Measurements from ENCODE around the gene RPL39L.

RPL39L gene

GRCh38 chr3:187079090-187080022, 59.9 kb downstream of the RPL39L start:
- no peak overlapping the region for H2AFZ ChIP-seq (ENCODE audit: low read length)
- H3K4me3 ChIP-seq (ENCODE audit: low read length), result no peak overlapping the region
- TF ChIP-seq EZH2 (optimal IDR thresholded peaks at IDR 0.05; ENCODE audit: low read depth, low read length), result no peak
- TF ChIP-seq CTCF (IDR thresholded peaks at IDR 0.05; ENCODE audit: low read length), result no peak
- H3K79me2 ChIP-seq (ENCODE audit: low read length), result peaks cover 29% of the 10 kb centered on the region
- no peaks in the 10 kb centered on the region for H3K9me2 ChIP-seq (replicated peaks; ENCODE audit: insufficient read depth, low read length)
- H3F3A ChIP-seq (ENCODE audit: insufficient read depth, low read length), result peaks cover 19% of the 10 kb centered on the region
- no peak for DNase-seq
- no peaks in the 10 kb centered on the region for H3K27me3 ChIP-seq (replicated peaks; ENCODE audit: insufficient read depth, low read length)
- peaks cover 2% of the 10 kb centered on the region; the same call in 1 of the 2 replicates for H3K4me1 ChIP-seq (ENCODE audit: low read length)
- no peak overlapping the region for H3K27ac ChIP-seq (ENCODE audit: low read length)
- no peaks in the 10 kb centered on the region for H4K20me1 ChIP-seq (ENCODE audit: insufficient read depth, low read length)
- H3K4me2 ChIP-seq (ENCODE audit: low read depth, low read length), result no peak overlapping the region
- no peak overlapping the region for H3K9ac ChIP-seq (ENCODE audit: low read length)
- H3K36me3 ChIP-seq (replicated peaks; ENCODE audit: insufficient read depth, low read length), result peaks cover 28% of the 10 kb centered on the region
- H3K9me3 ChIP-seq (replicated peaks; ENCODE audit: insufficient read depth, low read length), result no peaks in the 10 kb centered on the region

GRCh38 chr3:187077537-187077936, 61.8 kb downstream of the RPL39L start:
- Histone ChIP-seq H3K9me2 (replicated peaks; ENCODE audit: insufficient read depth, low read length) (no peaks in the 10 kb centered on the region), H3F3A (ENCODE audit: insufficient read depth, low read length) (peaks cover 27% of the 10 kb centered on the region), H4K20me1 (ENCODE audit: insufficient read depth, low read length) (no peaks in the 10 kb centered on the region), H3K9me3 (replicated peaks; ENCODE audit: insufficient read depth, low read length) (no peaks in the 10 kb centered on the region), H3K4me3 (ENCODE audit: low read length) (no peak overlapping the region), H3K27ac (ENCODE audit: low read length) (no peak overlapping the region), H3K4me1 (ENCODE audit: low read length) (peaks cover 19% of the 10 kb centered on the region), H3K36me3 (replicated peaks; ENCODE audit: insufficient read depth, low read length) (peaks cover 35% of the 10 kb centered on the region), H3K27me3 (replicated peaks; ENCODE audit: insufficient read depth, low read length) (no peaks in the 10 kb centered on the region), H2AFZ (ENCODE audit: low read length) (no peak overlapping the region), H3K79me2 (ENCODE audit: low read length) (peaks cover 47% of the 10 kb centered on the region), H3K4me2 (ENCODE audit: low read depth, low read length) (no peak overlapping the region), H3K9ac (ENCODE audit: low read length) (no peak overlapping the region)
- no peak for TF ChIP-seq EZH2 (optimal IDR thresholded peaks at IDR 0.05; ENCODE audit: low read depth, low read length)
- no peak for TF ChIP-seq EZH2phosphoT487 (IDR thresholded peaks at IDR 0.05; ENCODE audit: low read length)
- TF ChIP-seq CTCF (IDR thresholded peaks at IDR 0.05; ENCODE audit: low read length), result no peak
- DNase-seq, result no peak

GRCh38 chr3:187077085-187077484, 62.2 kb downstream of the RPL39L start:
- no peak overlapping the region for H3K4me3 ChIP-seq (ENCODE audit: low read length)
- no peaks in the 10 kb centered on the region for H3K27me3 ChIP-seq (replicated peaks; ENCODE audit: insufficient read depth, low read length)
- H4K20me1 ChIP-seq (ENCODE audit: insufficient read depth, low read length), result no peaks in the 10 kb centered on the region
- H3K36me3 ChIP-seq (replicated peaks; ENCODE audit: insufficient read depth, low read length), result peaks cover 35% of the 10 kb centered on the region
- no peak for DNase-seq
- peaks cover 23% of the 10 kb centered on the region for H3K4me1 ChIP-seq (ENCODE audit: low read length)
- H2AFZ ChIP-seq (ENCODE audit: low read length), result no peak overlapping the region
- H3F3A ChIP-seq (ENCODE audit: insufficient read depth, low read length), result peaks cover 31% of the 10 kb centered on the region
- no peak overlapping the region for H3K4me2 ChIP-seq (ENCODE audit: low read depth, low read length)
- no peaks in the 10 kb centered on the region for H3K9me3 ChIP-seq (replicated peaks; ENCODE audit: insufficient read depth, low read length)
- TF ChIP-seq CTCF (IDR thresholded peaks at IDR 0.05; ENCODE audit: low read length) (no peak), EZH2phosphoT487 (IDR thresholded peaks at IDR 0.05; ENCODE audit: low read length) (no peak), EZH2 (optimal IDR thresholded peaks at IDR 0.05; ENCODE audit: low read depth, low read length) (no peak)
- H3K9ac ChIP-seq (ENCODE audit: low read length), result no peak overlapping the region
- H3K27ac ChIP-seq (ENCODE audit: low read length), result no peak overlapping the region
- no peaks in the 10 kb centered on the region for H3K9me2 ChIP-seq (replicated peaks; ENCODE audit: insufficient read depth, low read length)
- peaks cover 51% of the 10 kb centered on the region for H3K79me2 ChIP-seq (ENCODE audit: low read length)

Data from MM.1S (cell line).